ENCODE data around the gene GPR148. TPM values are rescaled to one million over a fixed set of nuclear protein-coding genes. Genes with fewer than 3 reads are reported as not detected.

GPR148 gene
- total RNA-seq, 2 experiments from 2014 or later: not detected

DNA sequence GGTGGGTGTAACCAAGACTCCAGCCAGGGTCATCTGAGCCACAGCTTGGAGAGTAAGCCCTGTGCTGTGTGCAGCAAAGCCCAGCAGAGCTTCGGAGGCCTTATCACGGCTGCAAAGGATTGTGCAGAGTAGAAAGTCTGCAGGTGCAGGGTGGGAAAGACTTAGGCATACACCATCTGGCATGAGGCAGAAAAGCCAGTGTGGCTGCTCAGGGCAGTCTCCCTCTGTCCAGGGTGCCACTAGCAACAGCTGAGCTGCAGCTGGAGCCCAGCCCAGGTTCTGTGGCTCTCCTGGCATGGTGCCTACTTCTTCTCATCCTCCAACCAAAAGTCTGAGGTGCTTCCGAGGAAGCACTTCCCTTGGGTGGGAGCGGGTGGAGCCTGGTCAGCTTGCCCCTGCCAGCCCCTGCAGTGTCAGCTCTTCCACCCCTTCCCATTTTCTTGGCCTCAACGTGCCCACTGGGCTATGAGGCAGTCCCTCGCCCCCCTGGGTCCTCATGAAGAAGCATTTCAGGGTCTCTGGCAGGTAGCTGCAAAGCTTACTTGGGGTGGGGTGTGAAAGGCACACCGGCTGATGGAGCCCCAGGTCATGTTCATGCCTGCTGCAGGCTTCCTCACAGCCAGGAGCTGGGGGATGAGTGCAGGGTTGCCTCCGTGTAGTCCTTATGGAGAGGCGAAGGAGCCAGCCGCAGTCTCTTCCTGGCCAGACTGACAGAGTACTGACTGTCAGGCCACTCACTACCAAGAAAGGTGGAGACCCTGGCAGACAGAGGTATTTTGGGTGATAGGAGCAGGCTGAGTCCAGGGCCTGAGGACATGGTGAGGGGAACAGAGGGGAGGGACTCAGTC, 31.3 kb downstream of the GPR148 start:
- peaks cover 2% of the 10 kb centered on the region for H3K4me1 Mint-ChIP-seq
- DNase-seq (no peak), ATAC-seq (no peak)
- H3K27me3 Mint-ChIP-seq: peaks cover 29% of the 10 kb centered on the region
- no peaks in the 10 kb centered on the region for H3K9me3 Mint-ChIP-seq (ENCODE audit: low read depth)
- no peaks in the 10 kb centered on the region for H3K36me3 Mint-ChIP-seq
- CTCF ChIA-PET: interaction anchor here (1.0 kb wide), 1 partner anchor 17 kb away, joined by 3 read pairs; no protein-coding TSS in a partner anchor
- H3K27ac Mint-ChIP-seq: no peak overlapping the region
- no peak overlapping the region for H3K4me3 Mint-ChIP-seq

DNA sequence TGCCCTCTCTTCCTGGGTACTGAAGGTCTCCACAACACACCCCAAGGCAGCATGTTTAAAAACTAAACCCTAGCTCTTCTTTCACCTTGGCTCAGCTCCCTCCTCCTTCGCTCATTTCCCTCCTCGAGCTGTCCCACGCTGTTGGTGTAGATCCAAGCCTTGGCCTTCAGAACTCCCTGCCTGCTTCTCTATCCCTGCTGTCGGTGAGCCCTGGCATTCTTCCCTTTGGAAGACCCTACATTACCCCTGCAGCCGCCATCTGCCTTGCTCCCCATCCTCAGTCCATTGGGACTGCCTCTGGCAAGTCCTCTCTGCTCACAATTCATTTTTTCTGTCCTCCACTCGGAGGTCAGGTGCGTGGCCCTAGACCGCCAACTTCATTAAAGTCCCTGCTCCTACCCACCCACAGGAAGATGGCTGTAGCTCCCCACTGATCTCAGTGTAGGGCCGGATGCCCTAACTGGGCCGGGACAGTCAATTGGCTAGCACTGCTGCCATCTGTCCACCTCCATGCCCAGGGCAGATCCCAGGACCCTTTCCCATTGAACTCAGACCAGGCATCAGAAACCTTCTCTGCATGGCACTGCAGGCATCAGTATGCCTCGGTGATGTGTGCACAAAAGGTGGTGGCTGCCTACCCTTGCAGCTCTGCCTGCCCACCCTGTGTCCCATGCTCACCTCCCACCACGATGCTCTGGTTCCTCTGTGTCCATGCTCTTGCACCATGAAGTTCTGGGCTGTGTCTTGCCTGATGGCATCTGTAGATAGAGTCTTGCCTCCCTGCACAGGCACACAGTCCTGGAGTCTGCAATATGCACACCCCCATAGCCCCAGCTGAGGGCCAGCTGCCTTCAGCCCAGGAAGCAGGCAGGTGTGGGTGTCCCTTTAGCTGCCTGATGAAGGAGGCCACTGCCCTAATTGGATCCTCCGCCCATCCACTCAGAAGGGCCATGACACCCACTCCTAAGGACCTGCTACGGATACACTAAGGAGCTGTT, 32.2 kb downstream of the GPR148 start:
- H3K9me3 Mint-ChIP-seq (ENCODE audit: low read depth): no peaks in the 10 kb centered on the region

DNA sequence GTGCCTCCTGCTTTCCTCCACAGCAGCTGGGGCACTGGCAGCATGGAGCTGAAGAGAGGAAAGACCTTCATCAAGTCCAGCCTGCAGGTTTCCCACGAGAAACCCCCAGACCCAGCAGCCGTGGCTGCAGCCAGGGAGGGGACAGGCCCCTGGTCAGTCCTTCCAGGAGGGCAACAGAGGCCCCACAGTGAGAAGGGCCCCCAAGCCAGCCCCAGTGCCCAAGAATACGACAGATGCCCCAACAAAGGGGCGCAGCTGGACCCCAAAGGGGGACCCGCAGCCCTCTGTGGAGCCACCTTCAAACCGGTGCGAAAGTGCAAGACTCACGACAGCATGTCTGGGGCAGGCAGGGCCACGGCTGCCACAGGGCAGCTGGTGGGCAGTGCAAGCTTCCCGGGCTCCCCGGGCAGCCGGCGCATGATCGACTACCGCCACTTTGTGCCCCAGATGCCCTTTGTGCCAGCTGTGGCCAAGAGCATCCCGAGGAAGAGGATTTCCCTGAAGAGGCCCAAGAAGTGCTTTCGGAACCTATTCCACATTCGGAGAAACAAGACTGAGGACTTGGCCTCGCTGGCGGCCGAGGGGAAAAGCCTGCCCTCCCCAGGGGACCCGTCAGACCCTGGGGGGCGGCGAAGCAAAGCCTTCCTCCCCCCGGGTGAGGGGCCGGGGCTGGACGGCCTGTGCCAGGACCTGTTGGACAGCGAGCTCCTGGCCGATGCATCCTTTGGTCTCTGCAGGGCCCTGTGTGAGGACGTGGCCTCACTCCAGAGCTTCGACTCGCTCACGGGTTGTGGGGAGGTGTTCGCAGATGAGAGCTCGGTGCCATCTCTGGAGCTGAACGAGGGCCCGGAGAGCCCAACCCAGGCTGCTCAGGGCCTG, 33.4 kb downstream of the GPR148 start:
- Mint-ChIP-seq H3K36me3 (no peaks in the 10 kb centered on the region), H3K27ac (no peak overlapping the region), H3K4me3 (no peak overlapping the region), H3K27me3 (peaks cover 12% of the 10 kb centered on the region), H3K4me1 (no peaks in the 10 kb centered on the region), H3K9me3 (ENCODE audit: low read depth) (no peaks in the 10 kb centered on the region)
- ATAC-seq (no peak), DNase-seq (no peak)
- CTCF ChIA-PET: no interaction called here

More for the DNA sequence above, 32.2 kb downstream of the GPR148 start:
- Mint-ChIP-seq H3K27me3 (peaks cover 22% of the 10 kb centered on the region), H3K27ac (no peak overlapping the region), H3K4me1 (peaks cover 2% of the 10 kb centered on the region), H3K4me3 (no peak overlapping the region), H3K36me3 (no peaks in the 10 kb centered on the region)
- no peak for ATAC-seq
- CTCF ChIA-PET: interaction anchor here (1.0 kb wide), 1 partner anchor 18 kb away, joined by 3 read pairs; no protein-coding TSS in a partner anchor
- no peak for DNase-seq

DNA sequence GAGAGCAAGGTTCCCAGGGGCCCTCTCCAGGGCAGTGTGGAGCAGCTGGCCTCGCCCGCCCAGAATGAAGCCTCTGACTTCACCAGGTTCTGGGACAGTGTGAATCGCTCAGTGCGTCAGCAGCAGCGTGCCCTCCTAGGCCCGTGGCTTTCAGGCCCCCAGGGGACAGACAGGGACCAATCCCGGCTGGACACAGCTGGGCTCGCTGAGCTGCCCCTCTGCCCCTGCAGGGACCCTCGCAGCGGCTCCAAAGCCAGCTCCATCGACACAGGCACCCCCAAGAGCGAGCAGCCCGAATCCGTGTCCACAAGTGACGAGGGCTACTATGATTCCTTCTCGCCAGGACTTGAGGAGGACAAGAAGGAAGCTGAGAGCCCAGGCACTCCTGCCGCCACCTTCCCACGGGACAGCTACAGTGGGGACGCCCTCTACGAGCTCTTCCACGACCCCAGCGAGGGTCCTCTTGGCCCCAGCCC, 34.1 kb downstream of the GPR148 start:
- peaks cover 5% of the 10 kb centered on the region for H3K27me3 Mint-ChIP-seq
- DNase-seq: no peak
- no peaks in the 10 kb centered on the region for H3K4me1 Mint-ChIP-seq
- no peak for ATAC-seq
- no peak overlapping the region for H3K27ac Mint-ChIP-seq
- CTCF ChIA-PET: no interaction called here
- H3K36me3 Mint-ChIP-seq: no peaks in the 10 kb centered on the region
- H3K9me3 Mint-ChIP-seq (ENCODE audit: low read depth): no peaks in the 10 kb centered on the region
- H3K4me3 Mint-ChIP-seq: no peak overlapping the region

DNA sequence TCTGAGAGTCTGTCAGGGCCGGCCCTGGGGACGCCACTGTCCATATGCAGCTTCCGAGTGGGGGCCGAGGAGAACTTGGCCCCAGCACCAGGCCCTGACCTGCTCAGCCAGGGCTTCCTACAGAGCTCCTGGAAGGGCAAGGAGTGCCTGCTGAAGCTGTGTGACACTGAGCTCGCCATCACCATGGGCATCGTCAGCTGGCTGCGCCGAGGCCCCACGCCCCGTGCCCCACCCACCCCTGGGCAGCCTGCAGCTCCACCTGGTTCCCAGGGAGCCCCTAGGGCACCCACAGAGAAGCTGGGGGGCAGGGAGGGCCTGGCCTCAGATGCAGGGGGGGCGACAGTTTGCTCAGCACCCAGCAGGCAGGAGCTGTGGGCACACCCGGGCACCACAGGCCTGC, 34.5 kb downstream of the GPR148 start:
- no peaks in the 10 kb centered on the region for H3K9me3 Mint-ChIP-seq (ENCODE audit: low read depth)
- no peaks in the 10 kb centered on the region for H3K4me1 Mint-ChIP-seq
- DNase-seq (no peak), ATAC-seq (no peak)
- H3K4me3 Mint-ChIP-seq: no peak overlapping the region
- no peaks in the 10 kb centered on the region for H3K36me3 Mint-ChIP-seq
- CTCF ChIA-PET: no interaction called here
- peaks cover 2% of the 10 kb centered on the region for H3K27me3 Mint-ChIP-seq
- H3K27ac Mint-ChIP-seq: no peak overlapping the region

DNA sequence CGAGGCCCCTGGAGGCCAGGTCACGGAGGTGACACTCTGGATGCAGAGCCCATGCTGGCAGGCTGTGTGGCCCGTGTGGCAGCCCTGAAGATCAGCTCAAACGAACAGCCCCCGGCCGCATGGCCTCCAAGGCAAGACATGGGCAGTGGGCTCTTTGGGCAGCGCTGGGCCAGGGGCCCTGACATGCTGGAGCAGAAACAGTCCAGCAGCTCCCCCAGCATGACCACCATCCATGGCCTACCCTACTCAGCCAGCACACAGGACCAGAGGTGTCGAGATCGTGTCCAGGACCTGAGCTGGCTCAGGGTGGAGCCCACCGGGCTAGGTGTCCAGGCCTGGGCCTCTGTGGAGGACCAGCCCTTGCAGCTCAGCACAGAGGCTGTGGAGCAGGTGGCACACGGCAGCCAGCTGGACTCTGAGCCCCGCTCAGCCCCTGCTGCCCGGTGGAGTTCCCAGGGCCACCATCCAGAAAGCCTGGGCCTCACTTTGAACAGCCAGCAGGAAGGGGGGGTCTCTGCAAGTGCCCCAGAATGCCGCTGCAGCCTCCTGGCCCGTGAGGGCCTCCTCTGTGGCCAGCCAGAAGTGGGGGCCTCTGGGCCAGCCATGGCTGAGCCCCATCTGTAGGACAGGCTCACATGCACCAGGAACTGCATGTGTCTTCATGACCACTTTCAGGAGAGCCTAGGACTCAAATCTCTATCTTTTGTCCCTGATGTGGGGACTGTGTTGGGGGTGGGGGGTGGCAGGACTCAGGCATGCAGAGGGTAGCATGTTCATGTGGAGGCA, 35.4 kb downstream of the GPR148 start:
- CTCF ChIA-PET: no interaction called here
- no peaks in the 10 kb centered on the region for H3K36me3 Mint-ChIP-seq

DNA sequence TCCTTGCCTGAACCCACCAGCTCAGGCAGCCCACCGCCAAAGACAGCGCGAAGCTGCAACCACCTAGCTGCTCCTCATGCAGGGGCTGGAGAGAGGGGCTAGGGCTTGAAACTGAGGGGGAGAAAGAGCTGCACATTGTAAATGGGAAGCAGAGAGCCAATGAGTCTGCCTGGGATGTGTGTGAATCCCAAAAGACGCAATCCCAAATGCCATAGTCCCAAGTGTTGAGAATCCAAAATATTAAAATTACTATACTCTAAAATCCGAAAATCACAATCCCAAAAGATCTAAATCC, 35.9 kb downstream of the GPR148 start:
- no peaks in the 10 kb centered on the region for H3K9me3 Mint-ChIP-seq (ENCODE audit: low read depth)
- H3K4me3 Mint-ChIP-seq: no peak overlapping the region
- H3K27me3 Mint-ChIP-seq: no peaks in the 10 kb centered on the region
- ATAC-seq: no peak
- CTCF ChIA-PET: no interaction called here
- H3K4me1 Mint-ChIP-seq: no peaks in the 10 kb centered on the region
- H3K27ac Mint-ChIP-seq: no peak overlapping the region
- DNase-seq: no peak
- no peaks in the 10 kb centered on the region for H3K36me3 Mint-ChIP-seq

More for the DNA sequence above, 35.4 kb downstream of the GPR148 start:
- no peak for DNase-seq
- no peaks in the 10 kb centered on the region for H3K27me3 Mint-ChIP-seq
- H3K4me3 Mint-ChIP-seq: no peak overlapping the region
- no peak overlapping the region for H3K27ac Mint-ChIP-seq
- H3K9me3 Mint-ChIP-seq (ENCODE audit: low read depth): no peaks in the 10 kb centered on the region
- no peak for ATAC-seq
- no peaks in the 10 kb centered on the region for H3K4me1 Mint-ChIP-seq

DNA sequence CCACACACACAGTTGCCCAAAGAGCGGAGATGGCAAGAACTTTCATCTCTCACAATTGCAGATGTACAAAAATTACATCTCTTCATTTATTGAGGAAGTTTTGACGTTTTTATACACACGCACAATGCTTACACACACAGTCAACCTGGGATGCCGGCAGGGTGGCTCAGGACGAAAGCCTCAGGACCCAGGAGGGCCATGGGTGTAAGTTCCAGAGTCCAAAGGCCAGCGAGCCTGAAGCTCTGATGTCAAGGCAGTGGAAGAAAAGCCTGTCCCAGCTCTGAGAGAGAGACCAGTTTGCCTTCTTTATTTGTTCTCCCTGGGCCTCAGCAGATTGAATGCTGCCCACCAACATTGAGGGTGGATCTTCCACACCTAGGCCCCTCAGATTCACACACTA, 36.6 kb downstream of the GPR148 start:
- DNase-seq (no peak), ATAC-seq (no peak)
- Mint-ChIP-seq H3K9me3 (ENCODE audit: low read depth) (no peaks in the 10 kb centered on the region), H3K27me3 (no peaks in the 10 kb centered on the region), H3K36me3 (no peaks in the 10 kb centered on the region), H3K4me1 (no peaks in the 10 kb centered on the region), H3K27ac (no peak overlapping the region), H3K4me3 (no peak overlapping the region)
- CTCF ChIA-PET: no interaction called here

DNA sequence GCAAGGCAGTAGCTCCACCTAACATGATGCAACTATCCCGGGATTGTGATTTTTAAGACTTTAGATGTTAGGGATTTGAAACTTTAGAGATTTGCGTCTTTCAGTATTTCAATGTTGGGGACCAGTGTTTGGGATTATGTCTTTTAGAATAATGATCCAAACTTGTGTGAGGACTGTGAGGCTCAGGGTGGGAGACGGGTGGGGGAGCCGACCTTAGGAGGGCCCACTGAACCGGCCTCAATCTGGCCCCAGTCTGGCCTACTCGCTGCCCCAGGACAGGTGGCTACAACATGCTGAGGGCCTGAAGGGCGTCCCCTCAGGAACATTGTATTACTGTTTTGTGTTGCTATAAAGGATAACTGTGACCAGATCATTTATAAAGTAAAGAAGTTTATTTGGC, 37.2 kb downstream of the GPR148 start:
- H3K27ac Mint-ChIP-seq: no peak overlapping the region
- no peaks in the 10 kb centered on the region for H3K27me3 Mint-ChIP-seq
- H3K9me3 Mint-ChIP-seq (ENCODE audit: low read depth): no peaks in the 10 kb centered on the region
- no peak overlapping the region for H3K4me3 Mint-ChIP-seq
- H3K4me1 Mint-ChIP-seq: no peaks in the 10 kb centered on the region
- DNase-seq: no peak
- H3K36me3 Mint-ChIP-seq: no peaks in the 10 kb centered on the region
- ATAC-seq: no peak
- CTCF ChIA-PET: no interaction called here

DNA sequence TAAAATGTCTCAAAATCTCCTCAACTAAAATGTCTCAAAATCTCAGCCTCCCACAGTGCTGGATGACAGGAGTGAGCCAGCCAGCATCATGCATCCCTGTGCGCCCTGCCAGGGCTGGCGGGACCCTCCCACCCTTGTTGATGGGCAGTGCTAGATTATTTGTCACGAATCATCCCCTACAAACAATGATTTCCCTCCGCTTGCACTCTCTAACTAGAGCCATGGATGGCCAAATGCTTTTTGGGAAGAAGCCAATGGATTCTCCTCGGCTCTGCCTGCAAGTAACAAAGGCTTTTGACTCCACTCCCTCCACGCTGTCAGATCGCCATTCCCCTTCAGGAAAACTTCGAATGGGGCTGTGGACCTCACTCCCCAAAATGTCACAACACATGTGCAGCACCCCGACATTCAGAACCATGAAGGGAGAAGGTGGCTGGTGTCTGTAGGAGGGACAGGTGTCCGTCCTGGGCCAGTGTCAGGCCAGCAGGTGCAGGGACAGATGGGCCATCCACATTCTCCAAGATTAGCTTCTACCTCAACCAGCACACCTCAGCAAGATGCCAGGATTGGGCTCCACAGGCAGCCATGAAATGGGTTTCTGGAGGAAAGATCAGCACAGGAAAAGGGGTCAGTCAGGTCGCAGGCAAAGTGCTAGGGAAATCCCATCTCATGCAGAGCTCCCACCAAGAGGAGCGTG, 38.0 kb downstream of the GPR148 start:
- H3K36me3 Mint-ChIP-seq: no peaks in the 10 kb centered on the region

DNA sequence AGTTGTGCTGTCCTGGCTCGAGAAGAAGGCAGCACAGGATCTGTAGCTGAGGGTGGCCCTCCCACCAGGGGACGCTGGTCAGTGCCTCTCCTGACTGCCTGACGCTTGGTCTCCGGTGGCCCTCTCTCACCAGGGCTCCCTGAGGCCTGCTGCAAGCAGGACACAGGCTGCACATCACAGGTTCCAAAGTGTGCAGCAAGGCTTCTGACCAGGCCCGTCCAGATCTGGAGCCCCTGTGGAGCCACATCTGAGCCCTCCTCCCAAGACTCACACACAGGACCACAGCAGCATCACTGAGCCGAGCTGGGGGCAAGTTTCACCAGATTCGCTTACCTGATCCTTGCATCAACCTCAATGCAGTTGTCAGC, 38.5 kb downstream of the GPR148 start:
- CTCF ChIA-PET: no interaction called here
- Mint-ChIP-seq H3K36me3 (no peaks in the 10 kb centered on the region), H3K4me3 (no peak overlapping the region), H3K27me3 (no peaks in the 10 kb centered on the region), H3K9me3 (ENCODE audit: low read depth) (no peaks in the 10 kb centered on the region), H3K27ac (no peak overlapping the region), H3K4me1 (no peaks in the 10 kb centered on the region)
- ATAC-seq: no peak
- DNase-seq: no peak

More for the DNA sequence above, 38.0 kb downstream of the GPR148 start:
- ATAC-seq (no peak), DNase-seq (no peak)
- Mint-ChIP-seq H3K27ac (no peak overlapping the region), H3K4me3 (no peak overlapping the region), H3K4me1 (no peaks in the 10 kb centered on the region), H3K27me3 (no peaks in the 10 kb centered on the region), H3K9me3 (ENCODE audit: low read depth) (no peaks in the 10 kb centered on the region)
- CTCF ChIA-PET: no interaction called here

DNA sequence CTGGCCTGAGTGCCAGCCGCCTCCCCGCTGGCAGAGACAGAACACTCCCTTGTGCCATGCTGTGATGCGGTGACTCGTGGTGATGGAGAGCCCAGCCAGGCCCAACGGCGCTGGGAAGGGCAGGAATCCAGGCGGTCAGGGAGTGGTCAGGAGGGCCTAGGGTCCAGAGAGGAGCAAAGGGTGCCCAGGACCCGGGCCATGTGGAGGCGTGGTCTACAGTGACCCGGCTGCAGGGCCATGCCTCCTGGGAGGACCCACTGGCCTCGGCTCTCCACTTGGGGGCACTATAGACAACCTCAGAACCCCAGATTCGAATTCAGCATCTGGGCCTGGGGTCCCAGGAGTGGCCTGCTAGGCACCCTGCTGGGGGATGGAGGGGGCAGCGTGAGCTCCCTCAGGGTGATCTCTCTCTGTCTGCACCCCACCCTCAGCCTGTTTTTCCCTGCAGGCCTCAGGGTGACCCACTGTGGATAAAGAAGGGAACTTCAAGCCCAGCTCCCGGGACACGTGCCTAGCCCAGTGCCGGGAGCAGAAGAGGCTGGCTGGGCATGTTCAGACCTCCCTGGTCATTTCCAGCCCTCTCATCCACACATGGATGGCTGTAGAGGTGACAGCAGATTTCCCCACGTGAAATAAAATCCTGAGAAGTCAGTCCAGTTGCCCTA, 39.5 kb downstream of the GPR148 start:
- Mint-ChIP-seq H3K27me3 (no peaks in the 10 kb centered on the region), H3K4me1 (no peaks in the 10 kb centered on the region), H3K27ac (no peak overlapping the region), H3K36me3 (no peaks in the 10 kb centered on the region), H3K4me3 (no peak overlapping the region), H3K9me3 (ENCODE audit: low read depth) (peaks cover 3% of the 10 kb centered on the region)
- ATAC-seq: no peak
- DNase-seq: no peak
- CTCF ChIA-PET: no interaction called here

Data from activated CD8-positive, alpha-beta memory T cell treated with anti-CD3 and anti-CD28 coated beads, Interleukin-2, amount 10 ng/mL, durations not matched to agents 7 days and 5 days (primary cell).